Left cardiac atrium (tissue), 4 donors: ENCODE results near the gene MICALL1. TPM values are rescaled to one million over a fixed set of nuclear protein-coding genes. Genes with fewer than 3 reads are reported as not detected.
A peak's percentile ranks its signal among the peaks of the same experiment; 100 is the strongest.

Experiments used
- ATAC-seq, 2 donors: fragments of 200-7000 bp; cut with Tn5 transposase; one replicate each; pipeline ENCODE4 v1.9.1; 2020; ENCODE audit warnings: mild to moderate bottlenecking in 2 of 2, moderate library complexity in 2 of 2
- DNase-seq: peaks from one replicate; pipeline ENCODE4 v3.0.0-alpha.2; 2020
- intact Hi-C, 2 donors: fragments of 100-400 bp; cut with DNase I; formaldehyde crosslinking; loops; one replicate each; pipeline versions ENCODE4 v1.14.1 to v1.15.1; 2022 to 2023
- long read RNA-seq: library from polyadenylated mRNA; unstranded; transcript quantifications from one replicate; pipeline ENCODE4 v2.0.0, GENCODE V29; 2021
- total RNA-seq, 2 donors: library from RNA; stranded (reverse); fragmentation: NEBNext Ultra II Directional; extraction: Animal tissue kit (Norgen Biotek cat#: 25700); gene quantifications; one replicate each; pipeline ENCODE4 v1.2.1, GENCODE V29; 2021
- donor health status: DM: no; HTN: yes; CAD: no.
- donor health status: DM: no; HTN: yes; CAD: no; lungs with severe emphysema.
- donor health status: DM: yes; HTN: yes; CAD: no.
- donor health status: Dilated cardiomyopathy.

The MICALL1 gene, protein sequence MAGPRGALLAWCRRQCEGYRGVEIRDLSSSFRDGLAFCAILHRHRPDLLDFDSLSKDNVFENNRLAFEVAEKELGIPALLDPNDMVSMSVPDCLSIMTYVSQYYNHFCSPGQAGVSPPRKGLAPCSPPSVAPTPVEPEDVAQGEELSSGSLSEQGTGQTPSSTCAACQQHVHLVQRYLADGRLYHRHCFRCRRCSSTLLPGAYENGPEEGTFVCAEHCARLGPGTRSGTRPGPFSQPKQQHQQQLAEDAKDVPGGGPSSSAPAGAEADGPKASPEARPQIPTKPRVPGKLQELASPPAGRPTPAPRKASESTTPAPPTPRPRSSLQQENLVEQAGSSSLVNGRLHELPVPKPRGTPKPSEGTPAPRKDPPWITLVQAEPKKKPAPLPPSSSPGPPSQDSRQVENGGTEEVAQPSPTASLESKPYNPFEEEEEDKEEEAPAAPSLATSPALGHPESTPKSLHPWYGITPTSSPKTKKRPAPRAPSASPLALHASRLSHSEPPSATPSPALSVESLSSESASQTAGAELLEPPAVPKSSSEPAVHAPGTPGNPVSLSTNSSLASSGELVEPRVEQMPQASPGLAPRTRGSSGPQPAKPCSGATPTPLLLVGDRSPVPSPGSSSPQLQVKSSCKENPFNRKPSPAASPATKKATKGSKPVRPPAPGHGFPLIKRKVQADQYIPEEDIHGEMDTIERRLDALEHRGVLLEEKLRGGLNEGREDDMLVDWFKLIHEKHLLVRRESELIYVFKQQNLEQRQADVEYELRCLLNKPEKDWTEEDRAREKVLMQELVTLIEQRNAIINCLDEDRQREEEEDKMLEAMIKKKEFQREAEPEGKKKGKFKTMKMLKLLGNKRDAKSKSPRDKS
- 10 to 100 TPM; 14.3 to 18.3 TPM for total RNA-seq
- long read RNA-seq, partial matches to known transcripts, result 5 of 7 reads
- long read RNA-seq, other reads (novel, unspliced or antisense), result 2 of 7 reads

DNA sequence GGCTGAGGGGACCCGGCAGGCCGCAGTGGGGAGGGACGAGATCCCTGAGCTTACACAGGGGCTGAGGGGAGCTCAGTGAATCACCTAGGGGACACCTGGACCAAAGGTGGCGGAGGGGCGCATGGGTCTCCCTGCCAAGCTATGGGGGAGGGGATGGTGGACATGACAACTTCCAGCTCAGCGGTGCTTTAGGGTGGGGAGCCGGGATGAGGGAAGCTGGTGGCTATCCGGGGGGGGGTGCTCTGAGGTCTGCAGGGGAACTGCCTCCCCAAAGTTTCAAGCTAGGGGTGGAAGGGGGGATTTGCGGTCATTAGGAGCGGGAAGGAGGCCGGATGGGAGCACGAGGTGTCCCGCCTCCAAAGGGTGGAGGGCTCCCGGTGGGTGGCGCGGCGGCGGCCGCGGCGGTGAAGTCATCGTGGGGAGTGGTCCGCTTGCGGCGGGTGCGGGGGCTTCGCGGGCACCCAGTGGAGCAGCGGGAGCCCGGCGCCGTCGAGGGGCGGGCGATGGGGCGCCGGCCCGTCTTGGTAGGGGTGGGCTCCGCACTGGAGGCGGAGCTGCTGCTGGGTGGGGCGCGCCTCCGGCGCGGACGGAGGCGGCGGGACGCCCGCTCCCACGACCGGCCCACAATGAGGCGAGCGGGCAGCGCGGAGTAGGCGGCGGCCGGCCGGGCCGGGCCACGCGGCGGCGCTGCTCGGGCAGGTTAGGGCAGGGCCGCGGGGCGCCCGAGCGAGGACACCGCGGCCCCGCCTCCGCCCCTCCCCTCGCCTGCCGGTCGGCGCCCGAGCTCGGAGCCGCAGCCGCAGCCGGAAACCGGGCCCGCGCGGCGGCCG lies at the start of gene MICALL1:
Gene MICALL1 (plus strand): TSS at position 764 of the 830 bp plus-strand sequence. CDS start 126 bp downstream, outside the sequence.
- DNase-seq, result peak; percentile 80
- intact Hi-C loops, result loop anchor here in 1 of 2 donors (1.0 kb wide), 1 partner anchor 29 kb away; no protein-coding TSS in a partner anchor
- ATAC-seq, result peak; percentile 89 to 90

DNA sequence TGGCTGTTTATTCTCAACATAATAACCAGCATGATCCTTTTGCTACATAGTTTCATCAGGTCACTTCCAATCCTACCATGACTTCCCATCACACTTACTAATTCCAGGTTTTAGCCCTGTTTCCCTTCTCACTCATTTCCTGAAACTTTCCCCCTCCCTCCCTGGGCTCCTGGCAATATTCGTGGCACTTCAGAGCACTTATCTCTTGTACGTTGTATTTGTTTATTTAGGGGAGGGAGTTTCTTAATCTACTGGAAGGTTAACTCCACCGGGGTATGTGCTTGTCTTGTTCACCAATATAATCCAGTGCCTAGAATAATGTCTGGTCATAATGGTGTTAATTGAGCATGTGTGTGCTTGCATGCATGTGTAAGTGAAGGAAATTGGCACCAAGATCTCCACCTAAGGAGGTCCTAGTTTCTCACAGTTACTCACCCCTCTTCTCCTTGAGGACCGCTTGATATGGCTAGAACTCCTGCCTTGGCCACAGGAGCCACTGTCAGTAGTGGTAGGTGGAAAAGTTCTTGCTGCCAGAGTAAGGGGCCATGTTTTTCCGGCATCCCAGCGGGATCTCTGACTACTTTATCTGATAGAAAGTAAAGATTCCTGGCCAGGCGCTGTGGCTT lies 45.2 kb upstream of the MICALL1 start:
- ATAC-seq (no peak), DNase-seq (no peak)
- intact Hi-C loops, result no loop called here

DNA sequence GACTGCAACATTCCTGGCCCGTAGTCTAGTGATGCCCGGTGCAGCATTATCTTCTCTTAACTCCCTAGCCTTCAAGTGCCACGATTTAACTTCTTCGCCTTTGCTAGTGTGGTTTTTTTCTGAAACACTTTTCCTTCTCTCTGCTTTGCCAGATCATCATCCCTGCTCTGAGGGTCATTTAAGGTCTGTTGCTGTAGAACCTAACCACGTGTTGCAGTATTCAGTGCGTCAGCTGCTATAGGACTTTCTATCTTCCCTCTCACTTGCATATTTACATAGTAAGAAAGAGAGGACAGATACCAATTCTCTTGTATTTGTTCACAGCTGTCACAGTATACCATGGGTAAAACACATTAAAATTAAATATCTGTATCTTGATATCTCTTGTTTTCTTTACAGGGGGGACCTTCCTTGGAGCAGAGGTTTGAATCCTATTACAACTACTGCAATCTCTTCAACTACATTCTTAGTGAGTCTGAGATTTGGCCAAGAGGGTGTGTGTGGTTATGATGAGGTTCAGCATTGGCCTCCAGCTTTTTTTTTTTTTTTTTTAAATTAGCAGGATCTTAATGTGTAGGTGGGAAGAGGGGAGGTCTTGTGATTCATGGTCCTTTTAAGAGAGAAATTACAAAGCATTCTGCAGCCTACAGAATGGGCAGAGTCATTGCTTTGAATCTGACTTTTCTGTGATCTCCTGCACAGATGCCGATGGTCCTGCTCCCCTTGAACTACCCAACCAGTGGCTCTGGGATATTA lies 43.3 kb upstream of the MICALL1 start:
- ATAC-seq (peak in 1 of 2 donors; percentile 28), DNase-seq (no peak)
- intact Hi-C loops, result loop anchor here (1.0 to 2.0 kb wide), 2 partner anchors 45 to 46 kb away; no protein-coding TSS in a partner anchor

DNA sequence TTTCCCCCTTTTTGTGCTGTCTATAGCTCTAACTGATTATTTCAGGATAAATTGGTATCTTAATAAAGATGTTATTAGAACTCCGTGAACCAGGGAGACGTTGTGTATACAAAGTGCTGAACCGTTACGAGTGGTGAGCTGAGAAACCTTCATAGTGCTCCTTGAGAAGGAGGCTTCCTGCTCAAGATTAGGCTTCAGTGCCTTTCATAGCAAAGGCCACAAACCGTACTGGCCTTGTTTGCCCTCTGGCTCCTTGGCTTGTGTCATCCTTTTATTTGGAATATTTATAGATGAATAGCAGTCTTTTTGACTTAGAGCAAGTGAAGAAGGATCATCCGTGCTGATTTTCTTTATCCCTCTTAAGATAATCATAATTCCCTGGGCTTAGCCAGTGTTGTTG lies 40.6 kb upstream of the MICALL1 start:
- DNase-seq (no peak), ATAC-seq (no peak)
- intact Hi-C loops, result no loop called here

DNA sequence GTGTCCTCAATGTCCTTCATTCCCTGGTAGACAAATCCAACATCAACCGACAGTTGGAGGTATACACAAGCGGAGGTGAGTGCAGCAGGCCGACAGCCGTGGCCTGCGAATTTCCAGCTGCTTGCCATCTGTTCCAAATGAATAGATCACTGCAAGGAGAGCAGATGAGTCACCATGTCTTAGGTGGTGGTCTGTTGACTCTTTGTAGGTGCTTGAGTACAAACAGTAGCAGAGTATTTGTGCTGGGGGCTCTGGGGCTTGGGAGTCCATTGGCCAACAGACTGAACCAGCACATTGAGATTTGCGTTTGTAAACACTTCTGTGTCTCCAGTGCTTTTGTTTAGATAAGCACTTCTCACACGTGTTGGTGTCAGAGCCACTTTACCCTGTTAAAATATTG lies 35.8 kb upstream of the MICALL1 start:
- intact Hi-C loops, result no loop called here
- no peak for DNase-seq
- no peak for ATAC-seq

DNA sequence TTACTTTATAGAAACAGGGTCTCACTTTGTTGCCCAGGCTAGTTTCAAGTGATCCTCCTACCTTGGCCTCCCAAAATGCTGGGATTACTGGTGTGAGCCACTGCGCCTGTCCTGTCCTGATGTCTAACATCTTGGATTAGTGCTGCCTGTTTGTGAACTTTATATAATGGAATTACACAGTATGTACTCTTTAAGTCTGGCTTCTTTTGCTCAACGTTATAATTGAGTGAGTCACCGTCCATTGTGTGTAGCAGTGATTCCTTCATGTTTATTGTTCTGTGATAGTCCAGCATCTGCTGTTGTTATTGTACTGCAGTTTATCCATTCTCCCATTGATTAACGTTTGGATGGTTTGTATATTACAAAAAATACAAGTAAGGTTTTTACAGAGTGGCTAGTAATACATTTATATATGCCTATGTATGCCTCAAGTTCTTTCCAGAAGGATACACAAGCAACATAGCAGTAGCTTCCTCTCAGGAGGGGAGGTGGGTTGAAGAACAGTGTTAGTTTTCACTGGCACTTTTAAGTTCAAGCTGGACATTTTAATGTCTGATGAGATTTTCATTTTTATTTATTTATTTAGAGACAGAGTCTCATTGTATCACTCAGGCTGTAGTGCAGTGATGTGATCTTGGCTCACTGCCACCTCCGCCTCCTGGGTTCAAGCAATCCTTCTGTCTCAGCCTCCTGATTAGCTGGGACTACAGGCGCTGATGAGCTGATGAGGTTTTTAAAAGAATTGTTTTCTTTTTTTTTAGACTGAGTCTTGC lies 25.2 kb upstream of the MICALL1 start:
- DNase-seq, result no peak
- no peak for ATAC-seq
- intact Hi-C loops, result no loop called here

DNA sequence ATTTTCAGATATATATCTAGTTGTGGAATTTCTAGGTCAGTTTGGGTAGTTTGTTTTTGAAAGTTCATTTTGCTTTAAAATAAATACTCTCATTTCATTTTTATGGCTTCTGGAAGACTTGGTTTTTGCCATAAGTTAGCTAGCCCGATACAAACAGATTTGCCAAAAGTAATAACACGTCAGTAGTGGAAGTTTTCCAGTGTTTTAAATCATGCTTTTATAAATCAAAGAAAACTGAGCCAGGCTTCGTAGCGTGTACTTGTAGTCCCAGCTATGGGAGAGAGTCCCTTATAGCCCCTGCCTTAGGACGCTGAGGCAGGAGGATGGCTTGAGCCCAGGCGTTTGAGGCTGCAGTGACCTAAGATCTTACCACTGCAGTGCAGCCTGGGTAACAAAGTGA lies 21.7 kb upstream of the MICALL1 start:
- no peak for ATAC-seq
- no peak for DNase-seq
- intact Hi-C loops, result no loop called here

DNA sequence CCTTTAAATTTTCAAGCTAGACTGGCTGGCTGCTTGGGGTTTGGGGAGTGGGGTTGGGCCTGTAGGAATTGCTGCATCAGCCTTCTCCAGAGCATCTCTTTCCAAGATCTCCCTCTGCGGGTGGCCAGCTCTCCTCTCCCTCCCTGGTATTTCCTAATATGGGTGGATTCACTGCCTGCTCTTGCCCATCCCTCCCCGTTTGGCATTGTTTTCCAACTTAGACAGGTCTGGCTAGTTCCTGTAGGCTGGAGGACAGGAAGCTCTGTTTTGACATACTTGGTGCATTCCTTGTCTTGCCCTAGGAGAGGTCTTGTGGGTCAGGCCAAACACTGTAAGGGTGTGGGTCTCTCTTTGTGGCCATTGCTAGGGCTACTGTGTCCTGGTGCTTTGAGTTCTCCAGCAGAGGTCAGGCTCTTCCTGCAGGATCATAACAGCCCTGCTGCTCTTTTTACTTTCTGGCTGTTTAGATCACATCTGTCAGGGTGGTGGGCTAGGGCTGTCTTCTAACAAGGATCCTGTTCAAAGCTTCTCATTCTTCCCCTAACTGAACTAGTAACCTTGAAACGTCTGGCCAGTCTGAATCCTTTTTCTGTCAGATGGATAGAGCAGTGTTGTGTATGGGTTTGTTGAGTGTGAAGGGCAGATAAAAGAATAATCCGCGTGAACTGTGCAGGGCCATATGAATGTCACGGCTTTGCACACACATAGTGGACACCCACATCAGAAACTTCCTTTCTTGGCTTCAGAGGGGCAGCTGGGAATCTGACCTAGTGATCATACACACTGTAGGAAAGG lies 18.3 kb upstream of the MICALL1 start:
- peak; percentile 78 to 80 for ATAC-seq
- DNase-seq, result no peak
- intact Hi-C loops, result loop anchor here in 1 of 2 donors (5.0 kb wide), 2 partner anchors 45 to 80 kb away; no protein-coding TSS in a partner anchor

DNA sequence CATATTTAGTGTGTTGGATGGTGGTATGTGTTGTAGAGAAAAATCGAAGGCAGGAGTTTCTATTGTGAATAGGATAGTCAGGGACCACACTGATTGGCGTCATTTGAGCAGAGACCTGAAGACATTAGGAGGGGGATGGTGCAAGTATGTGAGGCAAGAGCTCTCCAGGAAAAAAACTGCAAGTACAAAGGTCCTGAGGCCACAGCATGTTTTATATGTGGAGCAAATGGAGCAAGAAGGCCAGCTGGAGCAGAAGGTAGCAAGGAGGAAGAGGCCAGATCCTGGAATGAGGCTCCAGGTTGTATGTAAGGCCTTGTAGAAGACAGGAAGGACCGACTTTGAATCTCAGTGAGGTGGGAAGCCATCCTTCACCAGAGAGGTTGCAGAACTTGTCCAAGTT lies 14.2 kb upstream of the MICALL1 start:
- ATAC-seq, result no peak
- no peak for DNase-seq
- intact Hi-C loops, result no loop called here

DNA sequence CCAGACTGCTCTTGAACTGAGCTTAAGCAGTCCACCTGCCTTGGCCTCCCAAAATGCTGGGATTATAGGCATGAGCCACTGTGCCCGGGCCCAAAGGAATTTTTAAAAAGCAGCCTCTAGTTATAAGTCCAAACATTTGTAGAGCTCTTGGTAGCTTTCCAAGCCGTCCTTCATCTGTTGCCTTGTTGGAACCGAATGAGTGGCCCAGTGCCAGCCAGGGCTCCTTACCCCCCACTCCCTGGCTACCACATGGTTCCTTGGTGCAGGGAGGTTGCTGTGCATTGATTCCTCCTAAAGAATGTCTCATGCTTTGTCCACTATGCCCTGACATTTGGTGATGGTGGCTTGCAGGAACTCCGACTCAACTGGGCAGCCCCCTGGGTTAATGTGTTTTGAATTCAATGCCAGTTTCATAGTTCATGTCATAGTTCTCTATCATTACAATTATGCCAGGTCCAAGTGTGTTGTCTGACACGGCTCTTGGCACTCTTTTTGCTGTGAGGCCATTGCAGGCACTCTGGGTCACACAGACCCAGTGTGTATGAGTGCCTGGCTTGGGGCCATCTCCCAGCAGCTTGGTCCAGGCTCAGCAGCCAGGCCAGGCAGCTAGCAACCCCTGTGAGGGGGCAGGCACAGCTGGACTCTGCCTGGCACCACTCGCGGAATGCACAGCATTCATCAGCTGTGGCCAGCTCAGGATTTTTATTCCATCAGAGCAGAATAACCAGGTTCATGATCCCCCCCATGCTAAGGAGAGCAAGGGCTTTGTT lies 13.3 kb upstream of the MICALL1 start:
- peak; percentile 84 to 85 for ATAC-seq
- intact Hi-C loops, result no loop called here
- DNase-seq, result peak; percentile 53

DNA sequence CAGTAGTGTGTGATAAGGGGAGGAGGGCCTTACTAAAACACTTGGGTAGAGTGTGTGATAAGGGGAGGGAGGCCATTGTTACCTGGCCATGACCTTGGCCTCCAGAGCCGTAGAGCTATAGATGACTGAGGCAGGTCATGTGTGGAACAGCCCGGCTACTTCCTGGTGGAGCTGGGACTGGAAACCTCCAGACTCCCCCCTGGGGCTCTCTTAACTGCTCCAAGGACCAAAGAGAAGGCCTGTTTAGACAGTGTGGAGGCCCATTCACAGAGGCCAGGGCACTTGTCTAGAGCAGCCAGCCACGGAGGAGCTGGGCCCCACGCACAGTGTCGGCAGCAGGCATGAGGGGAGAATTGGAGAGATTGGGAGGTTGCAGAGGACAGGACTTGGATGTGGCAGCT lies 12.5 kb upstream of the MICALL1 start:
- ATAC-seq (no peak), DNase-seq (no peak)
- intact Hi-C loops, result no loop called here

DNA sequence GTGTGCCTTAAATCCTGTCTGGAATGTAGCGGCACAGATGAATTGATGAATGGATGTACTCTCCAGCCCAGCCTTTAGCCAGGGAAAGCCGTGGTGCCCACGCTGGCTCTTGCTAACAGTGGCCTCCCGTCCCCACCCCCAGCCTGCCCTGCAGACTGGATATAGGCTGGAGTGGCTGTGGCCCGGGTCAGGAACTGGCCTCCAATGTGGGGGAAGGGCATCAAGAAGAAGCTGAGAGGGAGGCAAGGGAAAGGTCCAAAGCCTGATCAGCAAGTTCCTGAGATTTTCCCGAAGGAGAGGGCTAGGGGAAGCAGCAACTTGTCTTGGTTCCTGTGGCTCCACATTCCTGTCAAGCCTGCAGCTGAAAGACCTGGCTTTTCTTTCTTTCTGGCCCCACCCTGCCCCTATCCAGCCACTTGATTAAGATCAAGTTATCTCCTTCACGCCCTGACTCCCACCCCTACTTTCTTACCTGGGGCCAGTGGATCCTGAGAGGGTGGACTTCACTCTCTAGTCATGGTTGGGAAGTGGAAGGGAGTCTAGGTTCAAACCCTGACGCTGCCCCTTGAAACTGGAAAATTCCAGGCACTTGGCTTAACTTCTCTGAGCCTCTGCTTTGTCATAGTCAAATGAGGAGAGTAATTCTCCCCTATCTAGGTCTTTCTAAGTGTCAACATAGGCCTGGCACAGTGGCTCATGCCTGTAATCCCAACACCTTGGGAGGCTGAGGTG lies 11.0 kb upstream of the MICALL1 start:
- ATAC-seq (no peak), DNase-seq (no peak)
- intact Hi-C loops, result no loop called here

DNA sequence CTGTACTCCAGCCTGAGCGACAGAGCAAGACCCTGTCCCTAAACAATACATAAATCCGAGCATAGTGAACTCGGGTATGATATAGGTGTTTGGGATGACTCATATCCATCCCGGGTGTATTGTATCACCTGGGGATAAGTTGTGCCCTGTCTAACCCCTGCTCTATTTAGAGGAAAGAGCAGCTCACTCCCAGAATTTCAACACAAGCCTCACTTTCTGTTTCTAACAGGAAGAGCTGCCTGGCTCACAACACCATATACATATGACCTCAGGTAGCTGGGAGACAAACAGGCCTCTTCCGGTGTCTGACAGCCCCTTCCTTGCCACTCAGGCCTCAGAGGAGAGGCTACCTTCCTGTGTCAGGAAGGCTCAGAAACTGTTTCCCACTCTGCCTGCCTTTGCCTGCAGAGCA lies 9.9 kb upstream of the MICALL1 start:
- intact Hi-C loops, result no loop called here
- no peak for DNase-seq

DNA sequence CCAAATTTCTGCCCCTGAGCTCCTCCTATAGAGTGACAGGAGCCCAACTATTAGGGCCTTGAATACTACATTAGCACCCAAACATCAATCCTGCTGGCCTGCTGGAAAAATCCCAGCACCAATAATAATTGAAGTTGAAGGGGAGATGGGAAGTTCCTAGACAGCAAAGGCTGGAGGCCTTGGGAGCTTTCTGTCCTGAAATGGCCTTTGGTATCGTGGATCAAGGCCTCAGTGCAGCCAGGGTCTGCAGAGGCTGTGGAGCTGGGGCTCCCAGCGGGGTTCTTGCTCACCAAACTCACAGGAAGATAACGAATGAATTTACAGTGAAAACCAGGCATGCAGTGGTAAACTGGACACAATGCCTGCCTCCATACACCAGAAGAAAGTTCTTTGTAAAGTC lies 9.2 kb upstream of the MICALL1 start:
- intact Hi-C loops, result no loop called here
- no peak for ATAC-seq
- DNase-seq, result no peak

More for the DNA sequence above, 9.9 kb upstream of the MICALL1 start:
- peak in 1 of 2 donors; percentile 10 for ATAC-seq

DNA sequence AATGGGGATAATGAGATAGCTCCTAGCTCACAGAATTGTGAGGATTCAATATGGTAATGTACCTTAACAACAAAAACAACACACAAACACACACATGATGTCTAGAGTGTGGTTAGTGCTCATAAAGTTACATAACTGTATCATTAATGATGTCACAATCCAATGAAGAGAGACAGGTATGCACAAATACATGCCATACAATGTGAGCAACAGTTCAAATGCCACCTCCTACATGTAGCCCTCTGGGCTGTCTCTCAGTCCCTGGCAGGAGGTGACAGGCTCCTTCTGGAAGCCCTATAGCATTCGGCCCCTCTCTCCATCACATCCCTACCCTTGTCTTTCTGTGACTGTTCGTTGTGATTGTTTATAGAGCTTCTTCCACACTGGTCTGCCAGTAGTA lies 8.3 kb upstream of the MICALL1 start:
- DNase-seq (no peak), ATAC-seq (no peak)
- intact Hi-C loops, result no loop called here
